GM21723 (cell line): ENCODE data around the gene LHX4.

Experiments
- ATAC-seq: cut with Tn5 transposase; IDR thresholded peaks from one replicate; pipeline ENCODE4 v1.9.1; 2021; ENCODE audit warnings: mild to moderate bottlenecking, moderate library complexity; ENCODE audit not compliant: unreplicated experiment

LHX4 gene

GRCh38 chr1:180256341-180257027, 26.4 kb downstream of the LHX4 start:
- no peak for ATAC-seq

- no peak for ATAC-seq
These were observed 26.9 kb downstream of the LHX4 start for GRCh38 chr1:180257028-180257386.

- ATAC-seq: no peak
These were observed 27.4 kb downstream of the LHX4 start for GRCh38 chr1:180257486-180257885.

- ATAC-seq: no peak
These were observed 28.2 kb downstream of the LHX4 start for GRCh38 chr1:180258290-180258689.

- no peak for ATAC-seq
These were observed 28.9 kb downstream of the LHX4 start for GRCh38 chr1:180258935-180259334.

GRCh38 chr1:180259431-180260338, 29.6 kb downstream of the LHX4 start:
- no peak for ATAC-seq

GRCh38 chr1:180260541-180260940, 30.5 kb downstream of the LHX4 start:
- ATAC-seq: no peak

- no peak for ATAC-seq
These were observed 31.0 kb downstream of the LHX4 start for GRCh38 chr1:180261030-180261429.

GRCh38 chr1:180261524-180262155, 31.6 kb downstream of the LHX4 start:
- ATAC-seq: no peak

- no peak for ATAC-seq
These were observed 32.8 kb downstream of the LHX4 start for GRCh38 chr1:180262628-180263488.

- no peak for ATAC-seq
These were observed 34.5 kb downstream of the LHX4 start for GRCh38 chr1:180264595-180264994.

- ATAC-seq: no peak
These were observed 35.1 kb downstream of the LHX4 start for GRCh38 chr1:180265201-180265600.

GRCh38 chr1:180265871-180266270, 35.8 kb downstream of the LHX4 start:
- no peak for ATAC-seq

GRCh38 chr1:180266275-180267210, 36.5 kb downstream of the LHX4 start:
- no peak for ATAC-seq

- ATAC-seq: no peak
These were observed 37.1 kb downstream of the LHX4 start for GRCh38 chr1:180267211-180267561.

- ATAC-seq: no peak
These were observed 37.9 kb downstream of the LHX4 start for GRCh38 chr1:180267761-180268555.

- ATAC-seq: no peak
These were observed 38.6 kb downstream of the LHX4 start for GRCh38 chr1:180268556-180269075.

- no peak for ATAC-seq
These were observed 39.8 kb downstream of the LHX4 start for GRCh38 chr1:180269645-180270529.
